ENCODE results near the gene TMEM129.

GRCh38 chr4:1718095-1718850 lies 2.9 kb downstream of the TMEM129 start:
- TF ChIP-seq, protein P1, sequence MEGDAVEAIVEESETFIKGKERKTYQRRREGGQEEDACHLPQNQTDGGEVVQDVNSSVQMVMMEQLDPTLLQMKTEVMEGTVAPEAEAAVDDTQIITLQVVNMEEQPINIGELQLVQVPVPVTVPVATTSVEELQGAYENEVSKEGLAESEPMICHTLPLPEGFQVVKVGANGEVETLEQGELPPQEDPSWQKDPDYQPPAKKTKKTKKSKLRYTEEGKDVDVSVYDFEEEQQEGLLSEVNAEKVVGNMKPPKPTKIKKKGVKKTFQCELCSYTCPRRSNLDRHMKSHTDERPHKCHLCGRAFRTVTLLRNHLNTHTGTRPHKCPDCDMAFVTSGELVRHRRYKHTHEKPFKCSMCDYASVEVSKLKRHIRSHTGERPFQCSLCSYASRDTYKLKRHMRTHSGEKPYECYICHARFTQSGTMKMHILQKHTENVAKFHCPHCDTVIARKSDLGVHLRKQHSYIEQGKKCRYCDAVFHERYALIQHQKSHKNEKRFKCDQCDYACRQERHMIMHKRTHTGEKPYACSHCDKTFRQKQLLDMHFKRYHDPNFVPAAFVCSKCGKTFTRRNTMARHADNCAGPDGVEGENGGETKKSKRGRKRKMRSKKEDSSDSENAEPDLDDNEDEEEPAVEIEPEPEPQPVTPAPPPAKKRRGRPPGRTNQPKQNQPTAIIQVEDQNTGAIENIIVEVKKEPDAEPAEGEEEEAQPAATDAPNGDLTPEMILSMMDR (IDR thresholded peaks at IDR 0.05) = no peak
- TF ChIP-seq POLR2A (IDR thresholded peaks at IDR 0.05) = no peak
